Activated CD4-positive, alpha-beta T cell treated with anti-CD3 and anti-CD28 coated beads, Interleukin-2, amount 50 U/mL, for 1 hour (primary cell): ENCODE results near the gene ZNF738.
"Not testable (repeated sequence)": the region's sequence is repeated elsewhere in the genome, so short reads cannot be mapped to it uniquely, and the experiment has no call there.

ENCODE experiments used
- DNase-seq: peaks from one replicate; pipeline ENCODE4 v3.0.0-alpha.2; 2020

ZNF738 gene

GRCh38 chr19:21358768-21359451 is at the start of gene ZNF738:
ZNF738 (plus strand) TSS chr19:21359000; CDS start chr19:21359141, 141 bp downstream.
- peak; percentile 78 for DNase-seq

- not testable (repeated sequence) for DNase-seq
Measured at GRCh38 chr19:21312807-21313206, 46.0 kb upstream of the ZNF738 start.

- DNase-seq = no peak
Measured at GRCh38 chr19:21314676-21315075, 44.1 kb upstream of the ZNF738 start.

- no peak for DNase-seq
Measured at GRCh38 chr19:21317821-21318220, 41.0 kb upstream of the ZNF738 start.

- no peak for DNase-seq
Measured at GRCh38 chr19:21321134-21321533, 37.7 kb upstream of the ZNF738 start.

DNA sequence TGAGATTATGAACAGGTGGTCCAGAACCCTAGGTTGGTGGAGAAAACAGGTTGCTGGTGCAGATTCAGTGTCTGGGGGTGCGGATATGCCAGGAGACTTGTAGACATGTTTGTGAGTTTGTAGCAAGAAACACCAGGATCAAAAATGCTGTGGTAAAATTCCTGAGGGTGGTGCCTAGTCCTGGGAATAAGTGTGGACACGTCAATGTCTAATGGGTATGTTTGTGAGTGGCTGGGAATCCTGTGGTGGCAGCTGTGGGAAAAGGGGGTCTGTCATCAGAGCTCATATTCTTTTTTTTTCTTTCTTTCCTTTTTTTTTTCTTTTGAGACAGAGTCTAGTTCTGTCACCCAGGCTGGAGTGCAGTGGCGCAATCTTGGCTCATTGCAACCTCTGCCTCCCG is 36.8 kb upstream of the ZNF738 start:
- no peak for DNase-seq

GRCh38 chr19:21322528-21322927 is 36.3 kb upstream of the ZNF738 start:
- DNase-seq = no peak

GRCh38 chr19:21323000-21323399 is 35.8 kb upstream of the ZNF738 start:
- DNase-seq = no peak

DNA sequence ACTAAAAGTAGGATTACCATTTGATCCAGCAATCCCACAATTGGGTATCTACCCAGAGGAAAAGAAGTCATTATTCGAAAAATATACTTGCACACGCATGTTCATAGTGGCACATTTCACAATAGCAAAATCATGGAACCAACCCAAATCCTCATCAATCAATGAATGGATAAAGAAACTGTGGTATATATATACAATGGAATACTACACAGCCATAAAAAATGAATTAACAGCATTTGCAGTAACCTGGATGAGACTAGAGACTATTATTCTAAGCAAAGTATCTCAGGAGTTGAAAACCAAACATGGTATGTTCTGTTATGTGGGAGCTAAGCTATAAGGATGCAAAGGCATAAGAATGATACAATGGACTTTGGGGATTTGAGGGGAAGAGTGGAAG is 32.6 kb upstream of the ZNF738 start:
- no peak for DNase-seq

DNA sequence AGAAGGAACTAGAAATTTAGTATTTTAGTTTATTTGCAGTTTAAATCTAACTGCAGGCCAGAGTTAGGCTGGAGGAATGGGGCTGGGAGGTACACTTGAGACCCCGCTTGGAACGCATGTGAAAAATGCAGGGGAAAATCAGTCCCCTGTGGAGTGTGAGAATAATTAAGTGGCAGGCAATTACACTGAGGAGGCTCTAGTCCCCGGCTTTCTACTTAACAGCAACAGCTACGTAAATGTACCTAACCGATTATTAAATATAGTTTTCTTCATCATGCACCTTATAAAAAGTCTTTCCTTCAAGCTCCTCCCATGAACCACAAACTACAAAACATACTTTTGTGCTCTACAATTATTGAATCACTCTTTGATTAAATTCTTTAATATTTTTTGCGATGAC is 30.4 kb upstream of the ZNF738 start:
- DNase-seq = no peak

- DNase-seq = peak; percentile 56
Measured at GRCh38 chr19:21328885-21329605, 29.8 kb upstream of the ZNF738 start, which contains the start of gene ZNF708. ZNF708 (minus strand) TSS chr19:21329410; CDS start chr19:21329212, 198 bp downstream.

GRCh38 chr19:21335721-21336120 is 23.1 kb upstream of the ZNF738 start:
- DNase-seq = no peak

GRCh38 chr19:21344841-21345240 is 14.0 kb upstream of the ZNF738 start:
- not testable (repeated sequence) for DNase-seq

- DNase-seq = no peak
Measured at GRCh38 chr19:21352830-21353229, 6.0 kb upstream of the ZNF738 start.

DNA sequence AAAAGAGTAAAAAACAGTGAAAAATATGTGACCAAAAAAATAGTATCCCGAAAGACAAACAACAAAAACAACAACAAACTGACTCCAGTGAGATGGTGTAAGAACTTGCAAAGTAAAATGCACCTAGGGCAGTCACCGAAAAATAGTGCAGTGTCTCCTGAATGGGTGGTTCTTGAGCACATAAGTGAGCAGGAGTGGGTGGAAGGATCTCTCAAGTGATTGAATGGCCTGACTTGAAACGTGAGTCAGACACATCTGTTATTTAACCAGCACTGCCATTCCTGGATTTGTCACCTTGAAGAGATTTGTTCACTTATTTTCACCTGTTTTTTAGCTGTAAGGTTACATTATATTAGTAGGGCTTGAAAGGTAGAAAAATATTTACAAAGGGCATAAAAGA is 3.5 kb downstream of the ZNF738 start:
- no peak for DNase-seq

DNA sequence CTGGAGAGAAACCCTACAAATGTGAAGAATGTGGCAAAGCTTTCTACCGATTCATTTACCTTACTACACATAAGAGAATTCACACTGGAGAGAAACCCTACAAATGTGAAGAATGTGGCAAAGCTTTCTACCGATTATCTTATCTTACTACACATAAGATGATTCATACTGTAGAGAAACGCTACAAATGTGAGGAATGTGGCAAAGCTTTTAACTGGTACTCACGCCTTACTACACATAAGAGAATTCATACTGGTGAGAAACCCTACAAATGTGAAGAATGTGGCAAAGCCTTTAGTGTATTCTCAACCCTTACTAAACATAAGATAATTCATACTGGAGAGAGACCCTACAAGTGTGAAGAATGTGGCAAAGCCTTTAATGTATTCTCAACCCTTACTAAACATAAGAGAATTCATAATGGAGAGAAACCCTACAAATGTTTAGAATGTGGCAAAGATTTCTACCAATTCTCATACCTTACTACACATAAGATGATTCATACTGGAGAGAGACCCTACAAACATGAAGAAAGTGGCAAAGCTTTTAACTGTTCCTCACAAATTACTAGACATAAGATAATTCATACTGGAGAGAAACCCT is 25.3 kb downstream of the ZNF738 start:
- DNase-seq = no peak

DNA sequence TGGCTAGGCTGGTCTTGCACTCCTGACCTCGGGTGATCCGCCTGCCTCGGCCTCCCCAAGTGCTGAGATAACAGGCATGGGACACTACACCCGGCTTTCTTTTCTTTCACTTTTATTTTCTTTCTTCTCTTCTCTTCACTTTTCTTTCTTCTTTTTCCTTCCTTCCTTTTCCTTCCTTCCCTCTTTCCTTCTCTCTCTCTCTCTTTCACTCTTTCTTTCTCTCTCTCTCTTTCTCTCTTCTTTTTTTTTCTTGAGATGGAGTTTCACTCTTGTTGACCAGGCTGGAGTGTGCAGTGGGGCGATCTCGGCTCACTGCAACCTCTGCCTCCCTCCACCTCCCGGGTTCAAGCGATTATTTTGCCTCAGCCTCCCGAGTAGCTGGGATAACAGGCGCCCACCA is 37.3 kb downstream of the ZNF738 start:
- no peak for DNase-seq

- peak; percentile 86 for DNase-seq
Measured at GRCh38 chr19:21396893-21397572, 38.2 kb downstream of the ZNF738 start, which contains the start of gene ZNF493. ZNF493 (plus strand) TSS chr19:21397133; CDS start chr19:21397238, 105 bp downstream.

- no peak for DNase-seq
Measured at GRCh38 chr19:21398851-21399250, 40.1 kb downstream of the ZNF738 start.

DNA sequence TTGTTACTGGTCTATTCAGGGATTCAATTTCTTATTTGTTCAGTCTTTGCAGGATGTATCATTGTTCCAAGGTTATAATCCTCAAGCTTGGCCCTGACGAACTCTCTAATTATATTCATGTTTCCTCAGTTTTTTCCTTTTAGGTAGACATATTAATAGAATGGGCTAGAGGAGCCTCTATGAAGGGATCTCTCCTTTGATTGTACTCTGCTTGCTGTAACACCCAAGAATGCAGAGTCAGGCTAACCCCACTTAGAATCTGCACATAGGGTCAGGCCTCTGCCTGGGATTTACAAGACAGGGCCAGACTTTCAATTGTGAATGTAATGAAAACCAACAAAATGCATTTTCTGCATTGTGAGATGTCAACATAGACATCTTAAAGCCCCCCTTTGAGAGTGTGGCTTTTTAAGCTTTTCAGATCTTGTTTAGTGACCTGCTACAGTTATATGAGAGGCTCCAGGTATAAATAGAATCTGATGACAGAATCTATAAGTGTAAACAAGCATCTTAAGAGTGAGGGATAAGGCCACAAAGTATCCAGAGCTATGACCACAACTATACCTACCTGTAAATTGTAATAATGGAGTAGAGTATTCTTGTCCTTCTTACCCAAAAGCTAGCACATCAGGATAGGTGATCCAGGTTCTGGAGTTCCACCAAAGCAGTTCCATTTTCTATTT is 43.6 kb downstream of the ZNF738 start:
- no peak for DNase-seq

DNA sequence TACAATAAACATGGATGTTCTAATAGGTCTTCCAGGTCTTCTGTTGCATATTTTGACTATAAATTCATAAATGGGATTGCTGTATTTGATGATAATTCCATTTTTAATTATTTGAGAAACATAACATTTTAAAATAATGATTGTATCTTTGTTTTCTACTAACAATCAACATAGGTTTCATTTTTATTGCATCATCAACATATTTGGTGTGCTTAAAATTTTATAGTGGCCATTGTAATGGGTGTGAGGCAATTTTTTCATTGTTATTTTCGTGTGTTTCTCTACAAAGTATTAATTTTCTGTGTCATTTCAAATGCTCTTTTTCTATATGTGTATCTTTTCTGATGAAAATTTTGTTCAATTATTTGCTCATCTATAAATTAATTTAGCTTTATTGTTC is 51.4 kb downstream of the ZNF738 start:
- DNase-seq = no peak

- no peak for DNase-seq
Measured at GRCh38 chr19:21422244-21422643, 63.4 kb downstream of the ZNF738 start.
